ENCODE measurements around the gene PTDSS2.

PTDSS2 gene

DNA sequence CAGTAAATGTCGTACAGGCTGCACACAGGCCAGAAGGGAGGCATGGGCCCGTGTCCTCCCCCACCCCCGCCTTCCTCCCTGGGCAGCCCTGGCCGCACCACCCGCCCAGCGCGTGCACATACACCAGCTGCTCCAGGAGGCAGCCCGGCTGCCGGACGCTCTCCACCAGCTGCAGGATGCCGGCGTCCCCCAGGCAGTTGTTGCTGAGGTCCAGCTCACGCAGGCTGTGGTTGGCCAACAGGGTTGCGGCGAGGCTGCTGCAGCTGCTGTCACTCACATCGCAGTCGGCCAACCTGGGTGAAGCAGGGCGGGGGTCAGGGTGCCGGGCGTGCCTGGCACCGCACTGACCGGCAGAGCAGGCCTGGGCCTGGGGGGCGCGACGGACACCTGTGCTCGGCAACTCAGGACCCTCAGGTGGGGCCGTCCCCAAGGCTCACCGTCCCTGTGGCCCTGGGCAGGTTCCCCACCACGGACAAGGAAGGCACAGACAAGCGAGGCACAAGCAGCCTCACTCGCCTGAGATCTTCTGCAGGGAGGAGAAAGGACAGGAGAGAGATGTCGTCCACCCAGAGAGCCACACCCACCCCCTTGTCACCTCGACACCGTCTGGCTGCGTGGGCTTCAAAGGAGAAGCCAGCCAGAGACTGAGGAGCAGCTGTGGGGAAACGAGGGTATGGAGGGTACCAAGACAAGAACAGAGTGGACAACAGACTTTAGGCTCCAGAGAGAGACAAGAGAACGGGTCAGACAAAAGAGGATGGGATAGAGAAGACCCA lies 44.9 kb downstream of the PTDSS2 start:
- DNase-seq = no peak

DNA sequence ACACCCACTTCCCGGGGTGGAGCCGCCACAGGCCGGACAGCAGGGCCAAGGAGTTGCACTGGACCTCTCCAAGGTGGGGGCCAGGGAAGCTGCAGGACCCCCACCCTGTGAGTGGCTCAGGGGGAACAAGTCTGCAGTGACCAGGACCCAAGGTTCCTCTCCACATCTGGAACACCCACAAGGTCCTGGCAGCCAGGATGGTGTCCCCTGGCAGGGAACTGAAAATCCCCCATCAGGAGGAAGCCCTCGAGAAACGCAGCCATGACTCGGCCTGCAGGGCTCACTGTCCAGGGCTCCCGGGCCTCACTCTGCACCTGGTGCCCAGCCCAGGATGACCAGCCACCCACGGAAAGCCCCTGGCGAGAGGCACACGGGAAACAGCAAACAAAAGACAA lies 45.5 kb downstream of the PTDSS2 start:
- no peak for DNase-seq

DNA sequence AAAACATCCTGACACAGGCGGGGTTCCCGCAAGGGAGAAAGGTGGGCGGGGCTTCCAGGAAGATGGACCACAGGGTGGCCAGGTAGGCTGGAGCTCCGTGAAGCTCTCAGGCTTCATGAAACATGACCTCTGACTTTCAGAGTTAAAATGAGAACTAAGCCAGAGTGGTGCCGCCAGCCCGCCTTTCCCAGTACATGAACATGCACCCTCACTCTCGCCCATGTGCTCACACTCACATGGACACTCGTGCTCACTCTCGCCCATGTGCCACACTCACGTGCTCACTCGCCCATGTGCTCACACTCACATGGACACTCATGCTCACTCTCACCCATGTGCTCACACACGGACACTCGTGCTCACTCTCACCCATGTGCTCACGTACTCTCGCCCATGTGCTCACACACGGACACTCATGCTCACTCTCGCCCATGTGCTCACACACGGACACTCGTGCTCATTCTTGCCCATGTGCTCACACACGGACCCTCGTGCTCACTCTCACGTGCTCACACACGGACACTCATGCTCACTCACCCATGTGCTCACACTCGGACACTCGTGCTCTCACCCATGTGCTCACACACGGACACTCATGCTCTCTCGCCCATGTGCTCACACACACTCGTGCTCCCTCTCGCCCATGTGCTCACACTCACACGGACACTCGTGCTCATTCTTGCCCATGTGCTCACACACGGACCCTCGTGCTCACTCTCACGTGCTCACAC lies 46.9 kb downstream of the PTDSS2 start:
- no peak for DNase-seq

DNA sequence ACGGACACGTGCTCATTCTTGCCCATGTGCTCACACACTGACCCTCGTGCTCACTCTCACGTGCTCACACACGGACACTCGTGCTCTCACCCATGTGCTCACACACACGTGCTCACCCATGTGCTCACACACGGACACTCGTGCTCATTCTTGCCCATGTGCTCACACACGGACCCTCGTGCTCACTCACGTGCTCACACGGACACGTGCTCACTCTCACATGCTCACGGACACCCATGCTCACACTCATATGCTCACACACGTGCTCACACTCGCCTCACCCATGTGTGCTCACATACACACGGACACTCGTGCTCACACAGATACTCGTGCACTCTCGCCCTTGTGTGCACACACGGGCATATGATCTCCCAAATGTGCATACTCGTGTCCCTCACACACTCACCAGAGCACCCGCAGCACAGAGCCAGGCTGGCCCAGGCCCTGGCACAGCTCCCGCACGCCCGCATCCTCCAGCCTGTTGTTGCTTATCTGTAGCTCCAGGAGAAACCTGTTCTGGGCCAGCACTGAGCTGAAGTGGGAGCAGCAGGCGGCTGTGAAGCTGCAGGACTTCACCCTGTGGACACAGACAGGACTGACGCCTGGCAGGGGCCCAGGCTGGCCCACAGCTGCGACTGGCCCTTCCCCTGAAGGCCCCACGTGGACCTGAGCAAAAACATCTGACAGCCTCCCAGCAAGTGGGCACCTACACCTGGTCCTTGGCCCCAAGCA lies 47.7 kb downstream of the PTDSS2 start:
- no peak for DNase-seq

DNA sequence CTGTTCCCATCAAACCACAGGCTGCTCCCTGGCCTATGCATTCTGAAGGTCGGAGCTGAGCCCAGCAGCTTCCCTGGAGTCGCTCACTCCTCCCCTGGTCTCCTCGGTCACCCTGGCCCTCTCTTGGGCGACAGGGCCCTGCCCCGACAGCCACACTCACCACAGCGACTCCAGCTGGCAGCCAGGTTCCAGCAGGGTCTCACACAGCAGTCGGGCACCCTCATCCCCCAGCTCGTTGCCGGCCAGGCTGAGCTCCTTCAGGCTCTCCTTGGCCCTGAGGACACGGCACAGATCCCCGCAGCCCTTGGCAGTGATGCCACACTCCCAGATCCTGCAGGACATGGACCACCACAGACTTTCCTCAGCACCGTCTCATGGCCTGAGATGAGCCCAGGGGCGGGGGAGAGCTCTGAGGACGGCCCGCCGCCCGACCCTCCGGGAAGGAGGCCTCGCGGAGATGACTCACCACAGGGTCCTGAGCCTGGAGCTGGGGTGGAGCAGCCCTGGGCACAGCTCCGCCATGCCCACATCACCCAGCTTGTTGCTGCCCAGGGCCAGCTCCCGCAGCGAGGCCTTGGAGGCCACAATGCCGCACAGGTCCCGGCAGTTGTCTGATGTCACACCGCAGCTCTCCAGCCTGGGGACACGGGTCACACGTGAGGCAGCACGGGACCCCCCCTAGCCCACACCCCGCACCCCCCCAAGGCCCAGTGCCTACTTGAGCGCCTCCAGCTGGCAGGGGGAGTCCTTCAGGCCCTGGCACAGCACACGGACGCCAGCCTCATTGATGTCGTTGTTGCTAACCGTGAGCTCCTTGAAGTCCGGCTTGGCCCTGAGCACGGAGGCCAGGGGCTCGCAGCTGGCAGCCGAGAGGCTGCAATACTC lies 48.5 kb downstream of the PTDSS2 start:
- DNase-seq = no peak

DNA sequence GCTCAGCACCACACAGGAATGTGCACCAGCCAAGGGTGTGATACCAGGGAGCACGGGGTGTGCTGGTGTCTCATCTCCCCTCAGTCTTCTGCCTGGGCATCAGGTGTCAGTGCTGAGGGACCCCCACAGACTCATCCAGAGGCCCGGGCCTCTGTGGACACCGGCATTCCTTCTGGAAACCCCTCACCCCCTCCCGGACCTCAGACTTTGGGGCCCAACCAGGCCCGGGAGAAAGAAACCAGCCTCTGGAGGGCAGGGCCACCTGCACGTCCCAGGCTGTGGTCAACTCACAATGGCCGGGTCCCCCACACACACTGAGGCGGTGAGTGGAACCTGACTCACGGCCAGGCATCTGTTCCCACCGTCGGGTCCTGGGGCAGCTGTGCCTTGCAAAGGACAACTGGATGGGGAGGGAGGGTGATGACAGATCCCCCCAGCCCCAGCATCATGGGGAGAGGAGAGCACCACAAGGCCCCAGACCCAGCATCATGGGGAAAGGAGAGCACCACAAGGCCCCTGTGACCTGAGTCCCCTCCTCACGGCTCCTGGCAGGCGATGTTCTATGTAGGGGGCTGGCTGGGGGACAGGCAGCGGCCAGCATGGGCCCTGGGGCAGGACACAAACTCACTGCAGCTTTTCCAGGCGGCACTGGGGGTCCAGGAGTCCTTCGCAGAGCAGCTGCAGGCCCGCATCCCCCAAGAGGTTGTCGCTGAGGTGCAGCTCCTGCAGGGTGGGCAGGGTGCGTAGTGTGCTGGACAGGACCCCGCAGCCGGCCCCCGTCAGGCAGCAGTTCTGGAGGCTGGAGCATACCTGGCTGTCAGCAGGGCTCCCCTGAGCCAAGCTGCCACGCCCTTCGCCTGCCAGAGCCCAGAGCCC lies 49.4 kb downstream of the PTDSS2 start:
- DNase-seq = no peak

DNA sequence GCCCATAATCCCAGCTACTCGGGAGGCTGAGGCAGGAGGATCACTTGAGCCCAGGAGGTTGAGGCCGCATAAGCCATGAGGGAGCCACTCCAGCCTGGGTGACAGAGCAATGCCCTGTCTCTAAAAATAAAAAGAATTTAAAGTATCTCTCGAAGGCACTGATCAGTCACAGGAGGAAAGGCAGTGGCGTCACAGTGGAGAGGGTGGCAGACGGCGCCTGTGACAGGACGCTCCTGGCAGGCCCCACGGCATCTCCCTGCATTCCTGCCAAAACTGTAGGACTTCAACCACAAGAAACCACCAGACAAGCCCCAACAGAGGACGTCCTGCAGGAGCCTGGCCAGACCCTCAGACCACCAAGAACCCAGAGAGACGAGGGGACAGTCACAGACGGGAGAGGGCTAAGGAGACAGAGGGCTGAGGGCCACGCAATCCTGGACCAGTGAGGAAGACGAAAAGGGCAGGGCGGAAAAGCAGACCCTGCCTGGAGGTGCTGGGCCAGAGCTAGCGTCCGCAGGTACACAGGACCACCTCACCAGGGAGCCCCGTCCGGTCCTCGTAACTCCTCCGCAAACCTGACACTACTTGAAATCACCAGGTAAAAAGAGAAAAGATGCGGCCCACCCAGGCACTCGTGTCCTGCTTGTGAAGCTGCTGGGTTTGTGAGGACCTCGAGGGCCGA lies 51.1 kb downstream of the PTDSS2 start:
- no peak for DNase-seq

DNA sequence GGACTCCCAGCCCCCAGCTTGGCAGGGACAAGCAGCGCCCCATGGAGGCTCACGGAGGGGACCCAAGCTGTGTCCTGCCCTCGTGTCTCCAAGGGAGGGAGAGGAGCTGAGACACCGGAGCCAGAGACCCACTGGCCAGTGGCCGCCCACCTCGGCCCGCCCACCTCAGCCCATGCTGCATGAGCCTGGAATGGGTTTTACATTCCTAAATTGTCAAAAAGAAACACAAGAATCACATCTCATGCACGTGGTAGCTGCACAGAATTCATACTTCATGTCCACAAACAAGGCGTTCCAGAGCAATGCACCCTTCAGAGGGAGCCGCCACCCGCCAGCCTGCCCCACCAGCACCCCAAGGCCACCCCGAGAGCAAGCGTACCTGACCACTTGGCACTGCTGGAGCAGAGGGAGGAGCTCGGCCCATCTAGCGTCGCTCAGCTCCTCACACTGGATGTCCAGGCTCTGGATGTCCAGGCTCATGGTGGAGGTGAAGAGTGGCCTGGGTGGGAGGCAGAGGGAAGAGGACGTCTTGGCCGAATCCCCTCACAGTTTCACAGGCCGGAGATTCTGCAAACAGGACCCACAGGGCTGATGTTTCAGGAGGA lies 51.7 kb downstream of the PTDSS2 start:
- no peak for DNase-seq

DNA sequence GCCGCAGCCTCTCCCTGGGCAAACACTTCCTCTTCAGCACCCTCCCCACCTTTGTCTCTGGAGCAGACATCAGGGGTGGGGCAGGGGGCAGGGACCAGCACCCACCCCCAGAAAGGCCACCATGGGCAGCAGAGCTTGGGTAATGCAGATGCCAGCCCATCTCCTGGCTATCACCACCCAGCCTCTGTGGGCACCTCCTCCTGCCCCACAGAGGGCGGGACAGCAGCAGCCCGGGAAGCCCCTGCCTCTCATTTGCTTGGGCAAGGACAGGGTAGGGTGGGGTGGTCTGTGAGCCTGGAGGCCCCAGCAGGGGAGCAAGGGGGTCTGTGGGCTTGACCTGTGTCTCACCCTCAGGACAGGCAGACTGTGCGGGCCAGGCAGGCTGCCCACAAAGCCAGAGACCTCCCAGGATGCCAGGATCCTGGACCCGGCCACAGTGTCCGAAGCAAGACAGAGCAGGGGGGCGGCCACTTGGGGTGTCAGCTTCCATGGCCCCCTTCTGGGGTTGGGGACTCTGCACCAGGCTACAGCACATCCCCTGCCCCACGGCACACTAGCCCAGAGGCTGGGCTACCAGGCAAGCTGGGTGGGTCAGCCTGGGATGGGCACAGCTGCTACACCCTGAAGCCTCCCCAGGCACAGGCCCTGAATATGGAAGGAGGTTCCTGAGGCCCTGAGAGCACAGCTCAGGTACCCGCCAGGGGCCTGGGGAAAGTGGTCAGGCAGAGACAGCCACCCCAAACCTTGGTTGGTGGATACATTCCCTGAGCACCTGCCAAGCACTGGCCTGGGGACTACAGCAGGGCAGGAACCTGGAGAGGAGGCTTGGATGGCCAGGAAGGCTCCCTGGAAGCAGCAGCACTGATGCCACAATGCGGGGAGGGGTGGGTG lies 52.5 kb downstream of the PTDSS2 start:
- no peak for DNase-seq

DNA sequence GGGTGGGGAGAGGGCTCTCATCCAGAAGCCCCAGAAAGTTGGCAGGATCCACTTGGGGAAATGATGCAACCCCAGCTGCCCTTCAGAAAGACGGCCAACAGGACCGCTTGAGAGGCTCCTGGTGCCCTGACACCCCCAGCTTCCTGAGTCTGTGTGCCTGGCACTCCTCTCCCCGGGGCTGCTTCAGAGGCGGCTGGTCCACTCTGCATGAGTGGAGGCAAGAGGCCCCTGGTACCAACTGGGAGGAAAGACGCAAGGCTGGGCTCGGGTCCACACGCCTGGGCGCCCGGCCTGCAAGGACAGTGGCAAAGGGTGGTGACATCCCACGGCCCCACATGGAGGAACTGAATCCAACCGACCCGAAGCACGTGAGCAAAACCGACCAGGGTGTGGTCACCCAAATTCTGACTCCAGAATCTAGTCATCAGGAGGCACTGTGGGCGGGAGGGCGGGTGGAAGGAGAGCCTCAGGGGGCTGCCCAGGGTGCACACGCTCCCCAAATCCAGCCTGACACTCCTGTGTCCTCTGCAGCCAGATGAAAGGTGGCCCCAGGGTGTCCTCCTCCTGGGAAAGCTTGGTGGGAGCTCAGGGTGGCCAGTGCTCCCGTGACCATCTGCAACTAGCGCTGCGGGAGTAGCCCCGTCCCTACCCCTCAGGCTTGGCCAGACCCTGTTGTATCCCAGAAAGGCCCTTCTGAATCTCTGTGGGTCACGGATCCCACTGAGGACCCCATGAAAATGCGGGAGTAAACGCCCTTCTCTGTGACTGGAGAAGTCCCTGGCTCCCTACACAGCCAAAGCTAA lies 53.3 kb downstream of the PTDSS2 start:
- DNase-seq = no peak

DNA sequence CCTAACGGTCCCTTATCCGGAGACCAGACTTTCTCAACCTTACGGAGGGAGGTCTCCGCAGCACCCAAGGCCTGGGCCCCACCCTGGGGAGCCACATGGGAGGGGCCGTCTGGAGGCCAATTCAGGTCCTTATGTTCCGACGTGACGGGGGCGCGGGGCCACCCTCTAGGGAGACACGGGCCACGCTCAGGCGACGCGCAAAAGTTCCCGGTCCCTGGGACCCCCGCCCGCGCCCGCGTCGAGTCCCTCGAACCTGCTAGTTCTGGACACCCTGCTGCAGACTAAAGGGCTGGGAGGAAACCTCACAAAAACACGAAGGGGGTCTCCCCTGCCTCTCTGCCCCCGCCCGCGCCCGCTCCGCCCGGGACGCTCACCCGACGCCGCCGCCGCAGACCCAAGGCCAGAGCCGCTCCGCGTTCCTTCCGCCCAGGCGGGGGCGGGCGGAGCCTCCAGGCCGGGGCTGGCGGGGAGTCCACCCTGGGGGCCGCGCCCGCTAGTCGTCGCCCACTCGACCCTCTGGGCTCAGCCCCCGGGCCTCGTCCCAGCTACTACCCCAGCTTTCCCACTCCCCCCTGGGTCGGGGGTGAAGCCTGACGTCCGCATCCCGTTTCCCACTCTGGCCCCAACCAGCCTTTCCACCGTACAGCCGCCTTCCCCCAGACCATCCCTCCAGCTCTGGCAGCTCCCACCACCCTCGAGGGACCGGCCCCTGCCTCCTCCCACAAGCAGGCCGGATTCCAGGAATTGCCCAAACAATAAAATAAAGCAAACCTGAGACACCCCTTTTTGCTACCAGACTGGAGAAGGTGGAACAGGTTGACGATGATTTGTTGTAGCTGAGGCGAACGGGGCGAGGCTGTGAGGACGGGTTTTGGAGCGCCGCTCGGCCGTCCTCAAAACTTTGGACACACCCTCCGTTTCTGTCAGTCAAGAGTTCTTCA lies 54.2 kb downstream of the PTDSS2 start:
- peak; percentile 26 for DNase-seq

DNA sequence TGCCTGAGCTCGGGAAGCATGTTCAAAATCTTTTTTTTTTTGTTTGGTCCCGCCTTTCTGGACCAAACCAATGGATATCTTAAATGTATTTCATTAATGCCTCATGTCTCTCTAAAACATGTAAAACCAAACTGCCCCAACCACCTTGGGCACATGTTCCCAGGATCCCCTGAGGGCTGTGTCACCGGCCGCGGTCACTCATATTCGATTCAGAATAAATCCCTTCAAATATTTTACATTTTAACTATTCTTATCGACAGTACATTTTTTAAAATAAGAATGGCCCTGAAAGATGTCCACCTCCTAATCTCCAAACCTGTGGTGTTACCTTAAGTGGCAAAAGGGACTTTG lies 54.9 kb downstream of the PTDSS2 start:
- DNase-seq = no peak

DNA sequence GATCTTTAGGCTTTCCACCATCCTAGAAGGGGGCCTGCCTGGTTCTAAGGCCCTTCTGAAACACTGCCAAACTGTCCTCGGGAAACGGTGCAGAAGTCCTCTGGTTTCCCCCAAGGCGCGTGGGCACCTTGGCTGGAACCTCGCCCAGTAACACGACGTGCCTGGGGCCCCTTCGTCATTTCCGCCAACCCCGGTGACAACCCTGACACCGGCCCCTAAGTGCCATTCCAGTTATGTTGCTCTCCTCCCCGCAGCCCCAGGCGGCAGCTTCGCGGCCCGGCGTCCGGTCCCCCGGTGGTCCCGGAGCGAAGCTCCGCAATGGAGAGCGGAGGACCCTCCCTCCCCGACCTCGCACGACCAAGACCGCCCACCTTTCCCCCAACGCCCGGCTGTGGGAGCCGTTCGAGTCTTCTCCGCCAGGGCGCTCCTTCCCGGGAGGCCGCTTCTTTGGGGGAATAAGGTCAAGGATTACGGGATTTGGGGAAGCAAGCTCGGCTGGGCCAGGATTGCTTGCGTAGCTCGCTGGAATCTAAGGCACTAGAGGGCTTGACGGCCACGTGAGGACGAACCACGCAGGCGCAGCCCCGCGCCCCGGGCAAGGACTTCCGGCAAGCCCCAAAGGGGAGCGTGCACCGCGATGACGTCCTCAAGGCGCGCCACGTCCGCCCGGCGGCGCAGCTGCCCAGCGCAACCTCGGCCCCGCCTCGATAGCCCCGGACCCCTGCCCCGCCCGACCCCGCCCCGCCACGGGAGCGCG lies 56.3 kb downstream of the PTDSS2 start:
- DNase-seq = peak; percentile 96

DNA sequence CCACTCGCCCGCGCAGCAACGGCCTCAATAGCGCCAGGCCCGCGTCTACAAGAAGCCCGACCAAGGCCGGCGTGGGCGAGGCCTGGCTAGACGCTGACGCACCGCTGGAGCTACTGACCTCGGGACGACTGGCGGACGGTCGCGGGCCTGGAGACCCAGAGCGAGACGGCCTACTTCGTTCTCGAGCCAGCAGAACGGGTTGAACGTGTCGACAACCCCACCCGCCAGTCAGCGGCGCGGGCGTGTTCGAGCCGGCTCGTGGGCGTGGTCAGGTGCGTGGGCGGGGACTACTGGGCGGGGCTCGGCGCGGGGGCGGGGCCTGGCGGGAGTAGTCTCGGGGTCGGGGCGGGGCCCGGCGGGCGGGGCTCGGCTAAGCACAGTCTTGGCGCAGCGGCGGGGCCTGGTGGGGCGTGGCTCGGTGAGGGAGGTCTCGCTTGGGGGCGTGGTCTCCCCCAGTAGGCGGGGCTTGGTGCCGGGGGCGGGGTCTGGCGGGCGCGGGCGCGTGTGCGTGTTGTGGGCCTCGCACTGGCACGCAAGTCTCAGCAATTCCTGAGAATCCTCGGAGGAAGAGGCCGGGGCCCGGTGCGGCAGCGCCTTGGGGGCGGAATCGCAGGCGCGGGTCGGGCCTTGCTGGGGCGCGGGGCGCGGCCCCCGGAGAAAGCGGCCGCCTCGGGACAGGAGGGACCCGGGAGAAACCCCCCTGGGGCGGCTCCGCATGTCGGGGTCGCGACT lies 57.1 kb downstream of the PTDSS2 start, which contains the start of gene RNH1:
Gene RNH1, minus strand, starts transcription at position 248 of the 732 bp plus-strand sequence. CDS start 5,080 bp downstream, outside the sequence.
- peak; percentile 92 for DNase-seq

DNA sequence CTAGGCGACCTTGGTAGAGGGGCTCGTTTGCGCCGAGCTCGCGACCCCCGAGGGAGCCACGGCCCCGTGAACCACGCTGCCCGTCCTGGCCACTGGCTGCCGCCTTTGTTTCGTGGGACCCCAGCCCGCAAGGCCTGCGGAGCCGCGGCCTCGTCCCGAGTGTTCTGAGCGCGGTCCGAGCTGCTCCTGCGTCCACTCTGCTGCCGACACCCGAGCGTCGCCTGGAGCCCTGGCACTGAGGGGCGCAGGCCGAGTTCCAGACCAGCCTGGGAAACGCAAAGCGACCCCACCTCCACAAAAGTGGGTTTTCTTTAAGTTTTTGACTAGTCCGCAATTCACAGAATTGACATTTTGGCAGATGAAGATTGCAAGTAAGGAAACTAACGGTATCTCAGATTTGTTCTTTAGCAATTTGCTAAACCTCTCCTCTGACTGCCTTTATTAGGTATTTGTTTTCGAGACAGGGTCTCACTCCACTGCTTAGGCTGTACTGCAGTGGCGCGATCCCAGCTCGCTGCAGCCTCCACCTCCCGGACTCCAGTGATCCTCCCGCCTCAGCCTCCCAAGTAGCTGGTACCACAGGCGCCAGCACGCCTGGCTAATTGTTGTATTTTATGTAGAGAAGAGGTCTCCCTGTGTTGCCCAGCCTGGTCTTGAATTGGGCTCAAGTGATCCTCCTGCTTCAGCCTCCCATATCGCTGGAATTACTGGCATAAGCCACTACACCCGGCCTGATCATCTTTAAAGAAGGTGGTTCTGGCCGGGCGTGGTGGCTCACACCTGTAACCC lies 57.8 kb downstream of the PTDSS2 start:
- DNase-seq = no peak
